DMS153 treated with DMSO at 0.1 percent for 48 hours (cell line): ENCODE results near the gene ITK.
"Not testable (repeated sequence)": the region's sequence is repeated elsewhere in the genome, so short reads cannot be mapped to it uniquely, and the experiment has no call there.

ENCODE experiments used
- DNase-seq: peaks from one replicate; lab custom pipeline; 2025; ENCODE audit not compliant: unreplicated experiment; lab: John Stamatoyannopoulos, UW

ITK gene

DNA sequence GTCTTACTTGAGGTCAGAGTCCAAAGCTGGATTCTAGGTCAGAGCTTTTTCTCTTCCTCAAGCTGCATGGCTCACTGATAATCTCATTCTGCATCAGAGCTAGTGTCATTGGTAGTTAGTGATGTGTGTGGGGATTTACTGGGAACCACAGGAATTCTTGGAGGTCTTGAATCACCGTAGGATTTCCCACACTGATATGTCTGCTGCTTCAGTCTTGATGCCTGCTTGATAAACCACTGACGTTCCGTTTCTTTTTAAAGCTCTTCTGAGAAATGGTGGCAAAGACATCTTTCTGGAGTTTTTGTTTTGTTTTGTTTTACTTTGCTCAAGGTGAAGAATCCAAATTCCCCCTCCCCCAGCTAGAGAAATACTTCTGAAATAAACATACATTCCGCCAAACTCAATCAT lies 13.4 kb upstream of the ITK start:
- DNase-seq: no peak

- no peak for DNase-seq
Measured at GRCh38 chr5:157168286-157168685, 12.4 kb upstream of the ITK start.

GRCh38 chr5:157172403-157172802 lies 8.2 kb upstream of the ITK start:
- DNase-seq: no peak

DNA sequence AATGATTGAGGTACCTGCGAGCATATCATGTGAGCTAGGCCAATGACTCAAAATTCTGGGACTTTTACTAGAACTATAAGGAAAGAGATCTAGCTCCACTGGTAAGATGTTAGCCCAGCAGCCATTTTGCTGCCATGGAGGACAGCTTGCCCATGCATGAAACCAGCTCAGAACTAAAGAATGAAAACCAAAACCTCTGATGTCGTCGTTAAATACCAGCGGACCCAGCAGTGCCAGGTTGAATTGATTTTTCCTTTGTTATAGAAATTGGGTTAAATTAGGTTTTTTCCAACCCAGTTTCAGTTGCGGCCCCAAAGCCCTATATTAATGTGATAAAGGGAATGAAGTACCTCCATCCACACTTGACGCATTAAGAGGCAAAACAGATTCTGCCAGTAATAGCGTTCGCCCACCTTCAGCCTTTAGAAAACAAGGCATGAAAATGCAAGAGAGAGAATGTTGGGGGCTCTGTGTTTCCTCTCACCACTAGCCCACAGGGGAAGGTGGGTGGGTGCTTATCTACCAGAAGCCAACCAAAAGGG lies 5.5 kb upstream of the ITK start:
- no peak for DNase-seq

DNA sequence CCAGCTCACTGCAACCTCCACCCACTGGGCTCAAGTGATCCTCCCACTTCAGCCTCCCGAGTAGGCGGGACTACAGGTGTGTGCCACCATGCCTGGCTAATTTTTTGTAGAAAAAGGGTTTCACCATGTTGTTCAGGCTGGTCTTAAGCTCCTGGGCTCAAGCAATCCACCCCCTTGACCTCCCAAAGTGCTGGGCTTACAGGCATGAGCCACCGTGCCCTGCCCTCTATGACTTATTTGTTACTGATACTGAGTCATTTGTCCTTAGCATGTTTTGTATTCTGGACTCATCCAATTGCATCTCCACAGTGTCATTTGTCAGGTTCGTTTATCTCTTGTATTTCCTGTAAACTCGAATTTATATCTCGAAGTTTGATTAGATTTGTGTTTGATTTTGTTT lies 2.7 kb upstream of the ITK start:
- DNase-seq: no peak

DNA sequence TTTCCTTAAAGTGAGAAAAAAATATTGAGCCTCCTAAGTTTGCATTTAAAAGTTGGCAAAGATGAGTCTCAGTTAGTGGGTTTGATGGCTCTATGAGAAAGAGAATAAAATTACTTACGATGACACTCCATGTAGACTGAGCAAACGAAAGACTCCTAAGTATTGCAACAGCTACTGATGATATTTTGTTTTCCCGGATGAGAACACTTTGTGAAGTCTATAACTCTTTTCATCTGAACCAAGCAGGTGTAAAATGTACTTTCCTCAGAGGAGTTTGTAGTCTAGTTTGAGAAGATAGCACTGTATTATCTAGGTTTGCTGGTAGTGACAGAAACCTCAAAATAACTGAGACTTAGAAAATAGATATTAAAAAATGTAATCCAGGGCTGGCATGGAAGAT lies 1.7 kb upstream of the ITK start:
- DNase-seq: no peak

DNA sequence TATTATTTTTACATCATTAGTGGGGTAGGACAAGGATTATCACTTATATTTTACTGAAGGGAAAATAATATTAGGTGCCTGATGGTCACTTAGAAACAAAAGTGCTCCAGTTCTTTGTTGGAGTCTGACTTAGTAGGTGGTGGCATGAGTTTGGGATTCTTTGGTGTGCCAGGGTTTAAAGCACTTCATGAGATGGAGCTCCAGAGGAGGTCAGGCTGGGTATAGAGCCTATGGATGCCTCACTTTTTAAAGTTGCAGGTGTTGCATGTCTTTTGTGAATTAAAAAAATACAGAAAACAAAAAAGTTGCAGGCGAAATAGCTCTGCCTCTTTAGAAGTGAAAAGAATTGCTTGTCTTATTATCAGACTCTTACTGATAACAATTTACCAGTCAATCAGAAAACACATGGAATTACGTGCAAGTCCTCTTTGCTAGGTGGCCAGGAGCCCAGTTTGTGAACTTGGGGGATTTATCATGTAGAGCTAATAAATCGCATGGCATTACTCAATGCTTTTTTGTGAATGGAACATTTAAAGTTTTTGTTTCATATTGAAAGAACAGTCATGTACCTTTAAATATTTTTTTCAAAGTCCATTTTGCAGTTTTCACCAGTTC lies 1.6 kb downstream of the ITK start:
- DNase-seq: no peak

GRCh38 chr5:157184117-157184670 lies 3.6 kb downstream of the ITK start:
- DNase-seq: no peak

- DNase-seq: not testable (repeated sequence)
Measured at GRCh38 chr5:157185122-157185521, 4.5 kb downstream of the ITK start.

DNA sequence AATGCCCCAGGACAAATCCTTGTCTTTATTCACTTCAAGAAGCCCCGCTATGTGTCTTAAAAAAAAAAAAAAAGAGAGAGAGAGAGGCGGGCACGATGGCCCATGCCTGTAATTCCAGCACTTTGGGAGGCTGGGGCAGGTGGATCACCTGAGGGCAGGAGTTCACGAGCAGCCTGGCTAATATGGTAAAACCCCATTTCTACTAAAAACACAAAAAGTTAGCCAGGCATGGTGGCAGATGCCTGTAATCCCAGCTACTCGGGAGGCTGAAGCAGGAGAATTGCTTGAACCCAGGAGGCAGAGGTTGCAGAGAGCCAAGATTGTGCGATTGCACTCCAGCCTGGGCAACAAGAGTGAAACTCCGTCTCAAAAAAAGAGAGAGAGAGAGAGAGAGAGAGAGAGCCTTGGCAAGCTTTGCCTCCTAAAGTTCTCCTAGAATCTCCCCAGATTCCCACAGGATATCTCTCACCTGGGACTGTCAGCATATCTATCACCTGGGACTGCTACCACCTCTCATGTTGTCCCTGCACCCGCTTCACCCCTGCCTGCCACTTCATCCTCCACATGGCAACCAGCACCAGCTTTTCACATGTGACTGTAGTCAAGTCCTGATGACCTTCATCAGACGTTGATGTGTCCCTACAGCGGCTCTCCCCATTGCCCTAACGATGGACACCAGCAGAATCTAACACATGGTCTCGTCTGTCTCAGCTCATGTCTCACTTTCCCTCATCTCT lies 5.8 kb downstream of the ITK start:
- no peak for DNase-seq

DNA sequence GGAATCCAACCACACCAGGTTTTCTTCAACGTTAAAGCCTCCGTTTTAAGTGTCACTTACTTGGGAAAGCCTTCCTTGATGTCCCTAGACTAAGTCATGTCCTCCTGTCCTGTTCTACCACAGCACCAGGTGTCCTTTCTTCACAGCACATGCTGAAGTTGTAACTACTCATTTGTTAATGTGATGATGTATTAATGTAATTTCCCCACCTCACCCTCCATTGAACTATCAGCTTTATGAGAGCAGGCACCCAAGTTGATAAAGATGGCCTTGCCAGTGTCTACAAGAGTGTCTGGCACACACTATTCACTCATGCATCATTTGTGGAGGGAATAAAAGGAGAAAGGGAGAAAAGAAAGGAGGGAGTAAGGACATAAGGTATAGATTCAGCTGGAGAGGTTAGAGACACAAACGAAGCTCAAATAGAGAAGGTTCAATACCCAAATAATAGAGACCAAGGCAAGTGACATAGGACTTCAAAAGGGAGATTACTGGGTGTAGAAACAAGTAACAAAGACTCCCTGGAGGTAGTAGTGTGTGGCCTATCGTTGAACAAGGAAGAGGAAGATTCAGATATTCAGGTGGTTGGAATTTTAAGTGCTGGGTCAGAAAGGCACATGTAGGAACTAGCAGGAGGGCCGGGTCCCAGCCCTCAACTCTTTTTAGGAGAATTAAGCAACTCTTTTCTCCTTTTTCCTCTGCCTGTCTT lies 6.6 kb downstream of the ITK start:
- no peak for DNase-seq

GRCh38 chr5:157188270-157188669 lies 7.6 kb downstream of the ITK start:
- DNase-seq: no peak

- no peak for DNase-seq
Measured at GRCh38 chr5:157189223-157189622, 8.6 kb downstream of the ITK start.

DNA sequence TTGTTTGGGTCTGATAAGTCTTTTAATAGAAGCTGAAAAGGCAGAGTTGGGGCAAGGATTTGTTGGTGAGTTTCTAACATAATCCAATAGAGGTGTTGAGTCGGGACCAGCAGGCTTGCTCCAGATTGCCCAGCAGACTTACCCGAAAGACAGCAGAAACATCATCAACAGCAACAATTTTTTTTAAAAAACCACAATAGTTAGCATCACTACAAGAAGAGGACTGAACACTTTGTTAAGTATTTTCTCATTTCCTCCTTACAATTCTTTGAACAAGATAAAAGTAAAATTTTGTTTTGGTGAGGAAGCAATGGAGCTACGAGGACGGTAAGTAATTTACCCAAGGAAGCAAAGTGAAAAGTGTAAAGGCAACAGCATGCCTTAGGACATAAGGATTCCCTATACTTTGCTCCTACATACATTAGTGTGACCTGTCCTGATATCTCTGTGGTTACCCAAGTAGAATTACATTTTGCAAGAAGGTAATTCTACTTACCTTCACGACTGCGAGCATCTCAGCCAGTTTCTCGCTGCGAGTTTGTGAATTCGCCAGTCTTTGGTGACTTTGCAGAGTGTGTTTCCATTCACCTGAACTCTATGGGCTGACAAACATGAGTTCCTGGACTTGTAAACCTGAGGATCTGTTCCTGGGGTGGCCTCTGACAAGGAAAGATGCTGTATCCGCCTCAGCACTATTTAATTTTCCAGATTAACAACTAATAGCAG lies 13.2 kb downstream of the ITK start:
- no peak for DNase-seq

DNA sequence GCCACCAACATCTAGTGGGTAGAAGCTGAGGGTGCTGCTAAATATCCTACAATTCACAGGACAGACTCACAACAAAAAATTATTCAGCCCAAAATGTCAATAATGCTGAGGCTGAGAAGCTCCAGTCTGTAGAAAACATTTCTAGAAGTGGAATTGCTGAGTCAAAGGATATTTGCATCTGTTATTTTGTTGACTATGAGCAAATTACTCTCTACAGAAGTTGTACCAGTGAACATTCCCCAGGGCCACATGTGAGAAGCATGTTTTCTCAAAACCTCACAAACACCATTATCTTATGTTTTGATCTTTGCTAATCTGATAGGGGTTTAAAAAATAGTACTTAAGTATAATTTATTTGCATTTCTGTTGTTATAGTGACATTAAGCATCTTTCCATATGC lies 15.4 kb downstream of the ITK start:
- DNase-seq: no peak

DNA sequence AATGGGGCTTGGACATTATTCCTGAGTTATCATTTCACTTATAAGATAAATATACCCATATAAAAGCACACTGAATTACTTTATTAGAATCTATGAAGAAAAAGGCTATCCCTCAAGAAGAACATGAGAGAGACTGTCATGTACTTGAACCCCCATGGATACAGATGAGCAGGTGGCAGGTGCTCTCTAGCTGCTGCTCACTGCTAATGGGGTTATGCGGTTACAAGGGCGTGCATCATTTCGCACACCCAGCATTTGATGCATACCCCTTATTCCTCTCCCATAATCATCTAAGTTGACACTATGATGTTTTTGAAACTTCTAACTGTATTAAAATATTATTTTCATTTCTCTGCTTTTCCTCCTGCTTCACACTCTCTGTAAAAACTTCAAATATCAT lies 16.4 kb downstream of the ITK start:
- DNase-seq: no peak

GRCh38 chr5:157198277-157198986 lies 17.8 kb downstream of the ITK start:
- no peak for DNase-seq

- no peak for DNase-seq
Measured at GRCh38 chr5:157201857-157202256, 21.2 kb downstream of the ITK start.

DNA sequence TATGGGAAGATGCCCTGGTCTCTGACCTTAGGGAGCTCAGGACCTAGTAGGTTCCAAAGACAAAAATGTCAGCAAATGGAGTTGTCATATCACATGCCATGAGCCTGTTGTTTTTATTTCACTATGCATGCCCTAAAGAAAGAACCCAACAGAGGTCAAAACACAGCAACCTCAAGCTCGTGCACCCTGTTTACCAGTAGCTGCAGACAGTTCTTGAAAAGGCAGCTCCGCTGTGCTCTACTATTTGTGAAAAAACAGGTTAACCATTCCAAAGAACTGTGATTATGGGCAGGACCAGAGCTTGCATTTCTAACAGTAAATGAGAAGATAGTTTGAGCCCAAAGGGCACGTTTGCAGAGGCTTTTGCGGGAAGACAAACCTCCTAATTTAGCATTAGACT lies 22.8 kb downstream of the ITK start:
- DNase-seq: no peak

- DNase-seq: no peak
Measured at GRCh38 chr5:157204765-157205164, 24.1 kb downstream of the ITK start.
